Loucy (cell line): Measurements from ENCODE around the gene ADIPOR1.
A peak's percentile ranks its signal among the peaks of the same experiment; 100 is the strongest.

ENCODE experiments used
- H2AFZ ChIP-seq: fragments of 200-600 bp; sonication (generic); 2 replicates; pipeline ENCODE4 v1.6.0; 2016; ENCODE audit warnings: antibody characterized with exemption, mild to moderate bottlenecking, low read length, moderate library complexity
- H3F3A ChIP-seq: fragments of 200-600 bp; 2 replicates; pipeline ENCODE4 v1.6.0; 2016; ENCODE audit warnings: antibody characterized with exemption, low read depth, mild to moderate bottlenecking
- H3K27me3 ChIP-seq: fragments of 200-600 bp; sonication (generic); 2 replicates; pipeline ENCODE4 v1.6.1; 2014; ENCODE audit warnings: low read length, mild to moderate bottlenecking; ENCODE audit not compliant: insufficient read depth, poor library complexity, severe bottlenecking
- H3K36me3 ChIP-seq: fragments of 200-600 bp; sonication (generic); 2 replicates; pipeline ENCODE4 v1.6.1; 2016; ENCODE audit warnings: low read length; ENCODE audit not compliant: insufficient read depth
- H3K4me1 ChIP-seq: fragments of 200-600 bp; sonication (generic); 2 replicates; pipeline ENCODE4 v1.5.1; 2014; ENCODE audit warnings: low read length, mild to moderate bottlenecking; ENCODE audit not compliant: insufficient read depth, poor library complexity, severe bottlenecking
- H3K4me2 ChIP-seq: fragments of 200-600 bp; sonication (generic); 2 replicates; pipeline ENCODE4 v1.6.0; 2014; ENCODE audit warnings: antibody characterized with exemption, low read length, low read depth, mild to moderate bottlenecking; ENCODE audit not compliant: poor library complexity, severe bottlenecking
- H3K4me3 ChIP-seq: fragments of 200-600 bp; sonication (generic); 2 replicates; pipeline ENCODE4 v1.5.1; 2014; ENCODE audit warnings: low read length, mild to moderate bottlenecking, mixed read lengths; ENCODE audit not compliant: poor library complexity, severe bottlenecking
- H3K79me2 ChIP-seq: fragments of 200-600 bp; sonication (generic); 2 replicates; pipeline ENCODE4 v1.6.1; 2014; ENCODE audit warnings: low read length; ENCODE audit not compliant: insufficient read depth
- H3K9ac ChIP-seq: fragments of 200-600 bp; sonication (generic); 2 replicates; pipeline ENCODE4 v1.6.0; 2014; ENCODE audit warnings: mild to moderate bottlenecking, low read depth, low read length, moderate library complexity; ENCODE audit not compliant: poor library complexity, severe bottlenecking
- H3K9me2 ChIP-seq: fragments of 200-600 bp; sonication (generic); replicated peaks from 2 replicates; pipeline ENCODE4 v1.6.1; 2016; ENCODE audit warnings: low read depth, low read length, mixed read lengths
- H3K9me3 ChIP-seq: fragments of 200-600 bp; sonication (generic); 2 replicates; pipeline ENCODE4 v1.6.1; 2014; ENCODE audit warnings: mild to moderate bottlenecking, antibody characterized with exemption, low read length, low read depth; ENCODE audit not compliant: insufficient read depth
- H4K20me1 ChIP-seq: fragments of 200-600 bp; sonication (generic); 2 replicates; pipeline ENCODE4 v1.6.0; 2014; ENCODE audit warnings: antibody characterized with exemption, low read length, mild to moderate bottlenecking; ENCODE audit not compliant: insufficient read depth, poor library complexity, severe bottlenecking
- CTCF ChIP-seq: fragments of 200-600 bp; sonication (generic); conservative IDR thresholded peaks from 2 replicates; pipeline ENCODE4 v1.5.1; 2014; ENCODE audit warnings: mild to moderate bottlenecking, antibody characterized with exemption, low read length
- EZH2phosphoT487 ChIP-seq: fragments of 200-600 bp; IDR thresholded peaks from 2 replicates; pipeline ENCODE4 v1.6.1; 2018; ENCODE audit warnings: antibody characterized with exemption, mild to moderate bottlenecking, moderate library complexity, borderline replicate concordance

The ADIPOR1 gene

GRCh38 chr1:202966006-202966898 is 8.1 kb upstream of the ADIPOR1 start:
- Histone ChIP-seq H3F3A (no peaks in the 10 kb centered on the region), H3K4me3 (peak overlapping the region; percentile 94), H2AFZ (peak overlapping the region; percentile 97), H3K4me1 (peaks cover 22% of the 10 kb centered on the region), H3K9me3 (no peaks in the 10 kb centered on the region), H3K9ac (peak overlapping the region; percentile 78), H3K9me2 (no peaks in the 10 kb centered on the region), H3K27me3 (no peaks in the 10 kb centered on the region), H3K4me2 (peak overlapping the region; percentile 93), H4K20me1 (no peaks in the 10 kb centered on the region), H3K36me3 (no peaks in the 10 kb centered on the region), H3K79me2 (no peaks in the 10 kb centered on the region)
- TF ChIP-seq EZH2phosphoT487 (no peak), CTCF (no peak)

GRCh38 chr1:202965422-202965821 is 7.3 kb upstream of the ADIPOR1 start:
- no peaks in the 10 kb centered on the region for H3K9me3 ChIP-seq
- no peak overlapping the region for H3K4me3 ChIP-seq
- no peaks in the 10 kb centered on the region for H3F3A ChIP-seq
- H4K20me1 ChIP-seq, result no peaks in the 10 kb centered on the region
- H3K9ac ChIP-seq, result no peak overlapping the region
- no peaks in the 10 kb centered on the region for H3K27me3 ChIP-seq
- H3K79me2 ChIP-seq, result no peaks in the 10 kb centered on the region
- H3K36me3 ChIP-seq, result no peaks in the 10 kb centered on the region
- H3K4me1 ChIP-seq, result peaks cover 22% of the 10 kb centered on the region
- H3K9me2 ChIP-seq, result no peaks in the 10 kb centered on the region
- no peak overlapping the region for H2AFZ ChIP-seq
- no peak for TF ChIP-seq CTCF
- no peak for TF ChIP-seq EZH2phosphoT487
- H3K4me2 ChIP-seq, result no peak overlapping the region

GRCh38 chr1:202964791-202965410 is 6.8 kb upstream of the ADIPOR1 start:
- H3K4me1 ChIP-seq, result peaks cover 22% of the 10 kb centered on the region
- H3K36me3 ChIP-seq, result no peaks in the 10 kb centered on the region
- H3K27me3 ChIP-seq, result no peaks in the 10 kb centered on the region
- no peak overlapping the region for H2AFZ ChIP-seq
- H3K4me2 ChIP-seq, result no peak overlapping the region
- no peaks in the 10 kb centered on the region for H3F3A ChIP-seq
- no peak overlapping the region for H3K4me3 ChIP-seq
- H3K9me3 ChIP-seq, result no peaks in the 10 kb centered on the region
- no peaks in the 10 kb centered on the region for H3K79me2 ChIP-seq
- H3K9me2 ChIP-seq, result no peaks in the 10 kb centered on the region
- TF ChIP-seq EZH2phosphoT487, result no peak
- TF ChIP-seq CTCF, result no peak
- H4K20me1 ChIP-seq, result no peaks in the 10 kb centered on the region
- no peak overlapping the region for H3K9ac ChIP-seq
